Inflammatory macrophage treated with lipopolysaccharide for 1 hour (primary cell): ENCODE results near the gene BEST3.
"Not testable (repeated sequence)": the region's sequence is repeated elsewhere in the genome, so short reads cannot be mapped to it uniquely, and the experiment has no call there.

Experiments
- DNase-seq, 2 donors: peaks; one replicate each; pipeline ENCODE4 v3.0.0-alpha.2; 2020 to 2022

BEST3 gene

DNA sequence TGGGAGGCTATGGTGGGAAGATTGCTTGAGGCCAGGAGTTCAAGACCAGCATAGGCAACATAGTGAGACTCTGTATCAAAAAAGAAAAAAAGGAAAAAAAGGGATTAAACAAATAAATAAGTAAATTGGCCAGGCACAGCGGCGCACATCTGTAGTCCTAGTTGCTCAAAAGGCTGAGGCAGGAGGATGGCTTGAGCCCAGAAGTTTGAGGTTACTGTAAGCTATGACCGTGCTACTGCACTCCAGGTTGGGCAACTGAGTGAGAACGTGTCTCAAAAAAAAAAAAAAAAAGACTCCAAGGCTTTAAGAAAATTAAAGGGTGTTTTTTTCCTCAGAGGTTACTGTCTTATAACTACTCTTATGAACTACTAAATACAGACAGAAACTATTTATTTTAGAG lies 11.7 kb downstream of the BEST3 start:
- DNase-seq: no peak

DNA sequence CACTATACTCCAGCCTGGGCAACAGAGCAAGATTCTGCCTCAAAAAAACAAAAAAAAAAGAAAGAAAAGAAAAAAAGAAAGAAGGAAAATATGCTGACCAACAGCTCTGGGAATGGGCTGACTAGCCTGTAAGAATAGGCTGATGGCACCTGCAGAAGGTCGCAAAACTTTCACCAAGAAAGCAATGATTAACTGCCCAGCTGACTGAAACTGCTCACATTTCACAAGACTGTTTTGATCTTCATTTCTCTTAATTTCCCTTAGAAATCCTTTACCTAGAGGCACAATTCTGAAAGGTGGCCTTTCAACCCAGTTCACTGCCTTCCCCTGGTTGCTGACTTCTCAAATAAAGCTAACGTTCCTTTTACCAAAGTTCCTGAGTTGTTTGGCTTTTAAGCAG lies 12.4 kb downstream of the BEST3 start:
- DNase-seq: no peak

DNA sequence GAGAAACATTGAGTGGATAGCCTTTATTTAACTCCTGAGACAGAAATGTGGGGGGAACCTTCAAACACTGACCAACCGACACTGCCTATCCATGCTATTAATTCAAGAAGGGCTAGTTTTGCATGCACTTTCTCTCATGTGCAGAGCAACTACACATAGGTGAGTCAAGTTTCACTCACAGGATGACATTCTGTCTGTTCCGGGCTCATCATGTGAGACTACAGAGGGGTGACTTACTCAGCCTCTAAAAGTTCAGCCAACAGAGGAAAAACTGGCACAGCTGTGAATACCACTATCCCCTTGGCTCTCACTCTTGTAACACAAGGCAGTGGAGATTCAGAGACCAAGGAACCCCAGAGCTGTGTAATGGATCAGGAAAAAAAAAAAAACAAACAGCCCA lies 13.3 kb downstream of the BEST3 start:
- no peak for DNase-seq

DNA sequence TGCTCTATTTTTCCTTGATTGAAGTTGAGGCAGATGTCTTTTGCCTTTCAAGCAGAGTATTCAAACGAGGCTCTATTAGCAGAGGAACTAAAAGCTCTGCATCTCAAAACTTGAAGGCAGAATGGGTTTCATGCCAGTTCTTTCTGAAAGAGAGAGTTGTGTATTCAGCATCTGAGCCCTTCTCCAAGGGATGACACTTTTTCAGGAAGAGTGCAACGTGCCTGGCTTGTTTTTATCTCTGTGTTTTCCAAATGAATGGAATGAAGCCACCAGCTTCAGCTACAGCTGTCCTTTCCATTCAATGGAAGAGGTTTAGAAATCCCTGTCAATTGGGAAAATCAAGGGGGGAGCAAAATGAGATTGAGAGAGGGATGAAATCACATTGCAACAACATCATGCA lies 14.6 kb downstream of the BEST3 start:
- DNase-seq: no peak

DNA sequence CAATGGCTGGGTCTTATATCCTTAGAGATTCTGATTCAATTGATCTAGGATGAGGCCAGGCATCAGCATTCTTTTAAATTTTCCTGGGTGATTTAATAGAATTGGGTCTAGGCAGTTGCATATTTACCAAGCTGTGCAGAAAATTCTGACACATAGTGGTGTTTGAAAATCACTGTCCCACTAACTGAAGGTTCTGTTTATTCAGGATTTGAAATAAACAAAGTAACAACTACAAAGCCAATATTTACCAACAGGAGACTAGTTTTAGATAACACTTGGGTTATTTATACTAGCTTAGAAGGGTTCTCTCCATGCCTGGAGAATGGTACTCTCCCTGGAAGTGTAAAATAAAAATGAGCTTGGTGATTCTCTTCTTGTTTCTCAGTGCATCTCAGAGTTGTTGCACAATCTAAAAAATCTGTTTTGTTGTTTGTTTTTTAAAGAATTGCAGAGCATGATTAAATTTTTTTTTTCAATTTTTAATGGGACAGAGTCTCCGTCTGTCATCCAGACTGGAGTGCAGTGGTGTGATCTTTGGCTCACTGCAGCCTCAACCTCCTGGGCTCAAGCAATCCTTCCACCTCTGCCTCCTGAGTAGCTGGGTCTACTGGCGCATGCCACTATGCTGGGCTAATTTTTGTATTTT lies 16.9 kb downstream of the BEST3 start:
- DNase-seq: no peak

DNA sequence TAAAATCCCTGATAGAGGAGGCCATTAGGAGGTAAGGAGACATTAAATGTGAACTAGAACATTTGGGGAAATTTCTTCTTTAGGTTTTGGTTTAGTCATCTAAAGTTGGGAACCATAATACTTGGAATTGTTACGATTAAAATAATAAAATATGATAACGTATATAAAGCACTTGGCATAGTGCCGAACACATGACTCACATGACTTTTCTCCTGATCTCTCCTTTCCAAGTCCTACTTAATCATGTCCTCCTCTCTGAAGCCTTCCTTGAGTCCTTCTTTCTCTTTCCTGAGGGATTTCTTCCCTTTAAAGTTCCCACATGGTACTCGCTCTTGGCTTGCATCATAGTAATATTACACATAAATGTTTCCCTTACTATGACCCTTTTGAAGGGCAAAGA lies 20.0 kb downstream of the BEST3 start:
- DNase-seq: no peak

DNA sequence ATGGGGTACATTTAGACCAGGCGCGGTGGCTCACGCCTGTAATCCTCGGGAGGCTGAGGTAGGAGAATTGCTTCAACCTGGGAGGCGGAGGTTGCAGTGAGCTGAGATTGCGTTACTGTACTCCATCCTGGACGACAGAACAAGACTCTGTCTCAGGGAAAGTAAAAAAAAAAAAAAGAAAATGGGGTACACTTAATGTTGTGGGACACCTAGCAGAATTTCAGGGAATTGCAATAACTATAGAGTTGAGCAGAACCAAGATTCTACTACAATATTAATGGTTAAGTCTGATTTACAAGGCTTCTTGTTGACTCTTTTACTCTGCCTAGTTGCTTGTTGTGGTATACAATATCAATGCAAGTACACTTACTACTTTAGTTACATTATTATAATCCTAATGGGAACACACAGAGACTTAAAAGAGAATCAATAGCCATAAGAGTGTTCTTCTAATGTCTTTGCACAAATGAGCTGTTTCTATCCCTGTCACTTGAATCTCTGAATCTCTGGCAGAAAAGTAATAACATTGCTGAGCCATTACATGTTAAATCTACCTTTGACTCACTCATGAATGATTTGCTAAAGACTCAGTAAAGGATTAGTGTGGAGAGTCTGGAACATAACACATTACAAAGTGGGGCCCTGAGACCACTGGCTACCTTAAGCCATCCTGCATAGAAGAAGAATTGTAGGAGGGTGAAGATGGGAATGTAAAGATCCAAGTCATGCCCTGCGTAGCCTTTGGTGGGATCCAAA lies 22.7 kb downstream of the BEST3 start:
- no peak for DNase-seq

DNA sequence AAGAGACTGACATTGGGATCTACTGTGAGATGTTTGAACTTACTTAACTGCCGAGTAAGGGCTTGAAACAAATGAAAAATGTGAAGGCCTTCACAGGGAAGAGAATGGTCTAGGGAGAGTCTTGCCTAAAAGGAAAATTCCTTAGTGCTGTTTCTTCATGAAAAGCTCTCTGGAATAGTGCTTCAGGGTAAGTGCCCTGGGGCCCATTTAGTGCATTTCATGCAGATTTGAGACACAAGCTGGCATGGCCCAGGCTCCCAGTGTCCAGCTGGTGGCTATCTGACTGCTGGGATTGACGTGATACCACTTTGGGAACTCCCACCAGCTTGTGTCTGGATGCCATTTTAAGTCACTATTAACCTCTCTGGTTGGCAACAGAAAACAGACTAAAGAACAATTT lies 26.9 kb downstream of the BEST3 start:
- DNase-seq: no peak

DNA sequence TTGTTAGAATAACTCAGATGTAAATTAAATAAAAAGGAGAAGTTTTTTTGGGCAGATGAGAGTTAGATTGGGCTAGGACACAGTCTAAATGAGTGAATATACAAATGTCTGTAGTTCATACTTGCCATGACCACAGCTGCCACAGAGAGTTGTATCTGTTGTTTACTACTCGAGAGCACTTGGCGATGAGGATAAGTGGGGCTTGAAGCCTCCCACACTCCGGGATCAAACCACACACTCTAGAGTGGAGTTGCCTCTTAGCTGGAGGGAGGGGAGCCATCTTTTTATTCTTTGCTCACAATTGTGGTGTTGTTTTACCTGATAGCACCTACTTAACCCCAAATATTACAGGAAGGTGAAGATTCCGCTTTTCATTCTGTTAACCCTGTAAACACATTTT lies 27.5 kb downstream of the BEST3 start:
- no peak for DNase-seq

DNA sequence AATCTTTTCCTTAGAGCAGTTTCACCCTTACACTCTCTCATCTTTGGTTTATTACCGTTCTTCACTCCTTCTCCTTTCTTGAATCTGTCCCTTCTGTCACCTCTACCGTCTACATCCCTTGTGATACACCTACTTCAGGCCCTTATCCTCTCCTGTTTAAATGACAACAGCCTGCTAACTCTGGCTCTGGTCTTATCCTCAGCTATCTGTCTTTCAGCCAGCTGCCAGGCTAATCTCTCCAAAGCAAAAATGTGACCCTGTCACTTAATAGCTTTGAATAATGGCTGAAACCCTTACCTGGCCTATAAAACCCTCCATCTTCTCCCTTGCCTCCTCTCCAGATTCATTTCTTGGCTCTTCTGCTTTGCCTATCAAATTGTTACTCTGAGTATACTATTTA lies 32.3 kb downstream of the BEST3 start:
- DNase-seq: no peak

DNA sequence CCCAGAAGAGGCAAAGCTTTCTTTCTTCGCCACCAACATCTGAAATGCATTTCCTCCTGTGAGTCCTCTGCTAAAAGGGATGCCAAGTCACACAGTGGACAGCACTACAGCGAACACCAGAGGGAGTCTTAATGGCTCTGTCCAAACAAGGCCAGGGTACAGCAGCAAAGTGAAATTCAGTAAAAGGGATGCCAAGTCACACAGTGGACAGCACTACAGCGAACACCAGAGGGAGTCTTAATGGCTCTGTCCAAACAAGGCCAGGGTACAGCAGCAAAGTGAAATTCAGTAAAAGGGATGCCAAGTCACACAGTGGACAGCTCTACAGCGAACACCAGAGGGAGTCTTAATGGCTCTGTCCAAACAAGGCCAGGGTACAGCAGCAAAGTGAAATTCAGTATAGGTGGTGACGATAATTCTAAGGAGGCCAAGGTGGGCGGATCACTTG lies 34.1 kb downstream of the BEST3 start:
- not testable (repeated sequence) for DNase-seq

DNA sequence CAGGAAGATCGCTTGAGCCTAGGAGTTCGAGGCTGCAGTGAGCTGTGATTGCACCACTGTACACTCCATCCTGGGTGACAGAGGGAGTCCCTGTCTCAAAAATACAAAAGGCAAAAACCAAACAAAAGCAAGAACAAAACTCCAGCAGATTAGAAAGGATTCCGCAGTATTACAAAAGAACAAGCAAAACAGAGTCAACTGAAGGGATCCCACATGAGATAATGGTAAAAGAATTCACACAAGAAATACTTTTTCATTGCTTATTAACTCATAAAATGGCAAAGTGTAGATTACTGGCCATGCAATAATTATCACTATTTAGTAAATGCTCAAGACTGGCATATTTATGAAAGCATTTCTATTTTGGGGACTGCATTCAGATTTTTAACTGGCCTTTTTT lies 35.4 kb downstream of the BEST3 start:
- DNase-seq: no peak

DNA sequence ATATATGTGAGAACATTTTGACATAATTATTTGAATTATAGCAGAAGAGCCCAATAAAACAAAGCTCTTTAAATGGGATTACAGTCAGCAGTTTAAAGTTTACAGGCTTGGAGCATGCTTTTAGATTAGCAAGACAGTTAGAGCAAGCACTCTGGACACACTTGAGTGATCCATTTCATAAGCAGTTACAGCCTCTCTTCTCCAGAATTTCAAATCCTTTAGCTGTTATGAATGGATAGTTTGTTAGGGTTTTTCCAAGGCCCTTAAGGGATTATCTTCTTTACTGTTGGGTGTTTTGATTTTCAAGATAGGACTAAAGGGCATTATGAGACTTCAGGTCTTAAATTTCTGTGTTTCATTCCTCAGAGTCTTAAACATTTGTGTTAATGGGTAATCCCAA lies 36.3 kb downstream of the BEST3 start:
- DNase-seq: no peak

DNA sequence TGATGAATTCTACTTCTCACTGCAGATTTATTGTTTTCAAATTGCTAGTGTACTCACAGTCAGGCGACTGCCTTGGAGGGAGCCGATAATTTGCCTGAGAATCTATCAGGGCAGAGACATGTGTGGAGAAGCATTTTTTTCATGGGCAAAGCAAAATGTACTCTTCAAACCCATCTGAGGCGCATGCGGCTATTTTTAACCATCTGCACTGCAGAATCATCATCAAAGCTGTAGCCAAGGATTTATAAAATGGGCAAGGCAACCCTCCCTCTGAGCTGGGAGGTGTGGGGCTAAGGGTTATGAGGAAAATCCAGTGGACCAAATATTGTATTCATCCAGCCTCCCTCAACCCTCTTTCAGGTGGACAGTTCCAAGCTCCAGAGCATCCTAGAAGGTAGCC lies 37.7 kb downstream of the BEST3 start:
- DNase-seq: no peak

DNA sequence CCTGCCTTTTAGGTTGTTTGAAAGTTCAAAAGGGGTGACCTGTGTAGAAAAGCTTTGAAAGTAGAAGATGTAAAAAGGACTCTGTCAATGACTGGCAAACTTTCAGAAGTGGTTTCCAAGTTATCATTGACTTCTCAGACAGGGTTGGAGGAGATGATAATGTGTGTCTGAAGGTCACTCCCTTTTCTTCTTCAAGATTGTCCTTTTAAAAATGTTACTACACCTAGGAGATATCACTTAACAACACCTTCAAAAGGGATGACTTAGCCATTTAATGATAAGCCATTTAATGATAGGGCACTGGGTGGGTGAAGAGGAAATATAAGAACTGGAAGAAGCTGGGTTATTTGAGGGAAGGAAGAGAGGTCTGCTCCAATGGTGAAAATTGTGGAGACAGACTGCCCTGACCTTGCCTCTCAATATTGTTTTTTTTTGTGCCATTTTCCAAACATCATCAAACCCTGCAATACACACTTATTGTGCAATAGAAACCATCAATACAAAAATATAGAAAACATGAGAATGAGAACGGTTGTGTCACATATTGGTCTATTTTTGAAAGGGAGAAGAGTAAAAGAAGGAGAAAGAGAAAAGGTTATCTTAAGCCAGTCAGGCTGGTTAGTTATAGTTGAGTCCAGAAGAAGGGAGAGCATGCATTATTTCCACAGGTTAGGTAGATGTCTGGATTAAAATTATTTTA lies 38.8 kb downstream of the BEST3 start:
- DNase-seq: no peak

DNA sequence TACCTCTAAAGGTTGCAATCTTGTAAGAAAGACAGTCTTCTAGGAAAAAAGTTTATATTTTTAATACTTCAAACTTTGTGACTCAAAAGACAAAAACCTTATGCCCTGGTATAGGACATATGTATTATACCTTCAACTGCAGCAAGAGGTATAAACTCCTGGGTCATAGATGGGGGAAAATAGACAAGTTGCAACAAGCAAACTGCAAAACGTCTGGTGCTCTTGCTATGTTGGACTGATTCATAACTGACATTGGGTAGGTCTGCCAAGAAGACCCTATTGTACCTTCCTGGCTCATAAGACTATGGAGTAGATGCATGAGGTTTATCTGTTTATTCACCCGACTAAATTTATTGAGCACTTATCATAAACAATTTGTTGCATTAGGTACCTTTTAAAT lies 40.9 kb downstream of the BEST3 start:
- DNase-seq: no peak

DNA sequence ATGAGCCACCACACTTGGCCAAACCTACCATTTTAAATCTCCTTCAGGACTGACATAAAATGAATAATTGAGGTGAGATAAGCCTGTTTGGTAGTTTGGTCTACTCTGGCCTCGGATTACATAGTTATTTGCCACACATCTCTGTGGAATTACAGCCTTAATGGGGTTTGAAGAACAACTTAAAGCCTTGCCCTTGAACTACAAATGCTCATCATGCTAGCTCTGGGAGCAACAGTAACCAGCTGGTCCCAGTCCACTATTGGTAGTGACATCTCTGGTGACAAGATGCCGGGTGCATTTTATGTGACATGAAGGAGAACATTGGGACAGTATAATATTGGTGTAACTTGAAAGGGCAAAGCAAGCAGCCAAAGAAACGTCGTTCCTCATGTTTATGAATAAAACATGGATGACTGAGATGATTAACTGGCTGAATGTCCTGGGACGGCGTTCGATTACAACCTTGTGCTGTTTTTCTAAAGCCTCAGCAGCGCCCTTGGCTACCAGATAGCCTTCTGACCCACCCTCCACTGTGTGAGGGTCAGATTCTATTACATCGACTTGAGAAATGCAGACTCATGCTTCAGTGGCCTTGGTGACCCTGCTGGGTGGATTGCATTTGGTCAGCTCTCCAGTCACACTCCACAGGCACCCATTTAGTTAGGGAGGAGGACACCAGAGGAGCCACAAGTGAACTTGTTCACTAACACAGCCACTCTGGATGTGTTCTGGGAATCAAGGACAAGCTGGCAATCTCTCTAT lies 41.5 kb downstream of the BEST3 start:
- DNase-seq: no peak

DNA sequence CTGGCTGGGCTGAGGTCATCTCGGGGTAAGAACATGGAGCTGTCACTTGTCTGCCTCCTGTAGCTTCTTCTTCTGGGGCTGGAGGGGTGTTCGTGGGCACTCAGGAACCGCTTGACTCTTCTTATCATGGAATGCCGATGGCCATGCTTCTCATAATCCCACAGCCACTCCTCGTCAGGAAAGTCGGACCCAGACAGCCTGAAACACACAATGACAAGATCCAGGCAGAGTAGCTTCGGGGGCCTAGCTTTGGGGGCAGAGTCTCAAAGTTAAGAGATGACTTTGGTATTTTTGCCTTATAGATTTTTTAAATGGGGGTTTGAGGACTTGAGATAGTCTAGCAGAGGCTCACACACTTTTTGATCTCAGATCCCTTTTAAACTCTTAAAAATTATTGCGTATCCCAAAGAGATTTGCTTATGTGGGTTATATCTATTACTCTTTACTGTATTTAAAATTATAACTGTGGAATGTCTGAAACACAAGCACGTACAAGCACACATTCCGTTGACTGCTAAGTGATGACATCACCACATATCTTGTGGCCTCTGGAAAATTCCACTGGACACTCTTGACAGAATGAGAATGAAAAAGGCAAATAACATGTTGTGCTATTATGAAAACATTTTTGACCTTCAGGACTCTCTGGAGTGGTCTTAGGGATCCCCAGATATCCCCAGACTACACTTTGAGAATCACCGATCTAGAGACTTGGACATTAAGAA lies 43.3 kb downstream of the BEST3 start:
- DNase-seq: no peak

DNA sequence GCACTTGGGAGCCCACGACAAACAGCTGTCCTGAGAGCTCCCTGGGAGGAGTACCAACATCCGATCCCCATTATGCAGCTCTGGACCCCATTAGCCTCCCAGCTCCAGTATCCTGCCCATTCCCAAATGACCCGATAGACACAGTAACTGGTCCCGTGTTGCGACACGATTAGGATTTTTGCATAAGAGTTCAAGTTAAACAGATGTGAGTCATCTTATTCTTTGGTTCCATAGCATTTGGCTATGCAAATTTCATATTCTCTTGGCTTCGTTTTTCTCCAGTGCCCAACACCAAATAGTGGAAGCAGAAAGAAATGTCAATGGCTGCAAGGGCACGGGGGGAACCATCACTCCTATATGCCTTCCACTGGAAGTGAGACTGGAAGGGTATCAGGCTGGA lies 45.4 kb downstream of the BEST3 start:
- peak in 1 of 2 donors; percentile 6 for DNase-seq

DNA sequence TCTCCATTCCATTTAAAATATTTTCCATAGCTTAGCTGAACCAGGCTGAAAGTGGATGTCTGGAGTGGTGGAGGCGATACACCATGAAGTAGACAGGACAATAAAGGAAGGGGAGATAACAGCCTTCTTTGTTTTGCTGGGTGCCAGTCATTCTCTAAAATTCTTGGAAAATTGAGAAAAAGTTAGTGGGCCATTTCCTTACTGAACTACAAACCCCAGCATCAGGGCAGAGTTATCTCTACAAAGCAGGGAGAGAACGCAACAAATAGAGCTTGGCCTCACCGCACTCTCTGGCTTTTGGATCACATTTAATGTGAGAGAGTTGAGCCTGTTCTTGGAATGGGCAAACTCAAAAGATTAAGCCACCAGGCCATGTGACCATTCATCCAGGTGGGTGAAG lies 47.2 kb downstream of the BEST3 start:
- no peak for DNase-seq

DNA sequence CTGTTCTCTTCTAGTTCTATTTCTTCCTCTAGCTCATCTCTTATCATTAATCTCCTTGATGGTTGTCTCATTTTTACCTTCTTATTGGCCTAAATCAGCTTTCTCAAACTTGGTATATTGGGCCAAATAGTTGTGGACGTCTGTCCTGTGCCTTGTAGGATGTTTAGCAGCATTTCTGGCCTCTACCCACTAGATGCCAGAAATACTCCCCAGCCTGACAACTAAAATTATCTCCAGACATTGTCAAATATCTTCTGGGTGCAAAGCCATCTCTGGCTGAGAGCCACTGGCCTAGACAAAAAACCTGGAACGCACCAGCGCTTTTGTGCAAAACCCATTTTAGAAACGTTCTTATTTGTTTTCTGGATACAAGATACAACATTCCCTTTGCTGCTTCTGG lies 49.6 kb downstream of the BEST3 start:
- no peak for DNase-seq

DNA sequence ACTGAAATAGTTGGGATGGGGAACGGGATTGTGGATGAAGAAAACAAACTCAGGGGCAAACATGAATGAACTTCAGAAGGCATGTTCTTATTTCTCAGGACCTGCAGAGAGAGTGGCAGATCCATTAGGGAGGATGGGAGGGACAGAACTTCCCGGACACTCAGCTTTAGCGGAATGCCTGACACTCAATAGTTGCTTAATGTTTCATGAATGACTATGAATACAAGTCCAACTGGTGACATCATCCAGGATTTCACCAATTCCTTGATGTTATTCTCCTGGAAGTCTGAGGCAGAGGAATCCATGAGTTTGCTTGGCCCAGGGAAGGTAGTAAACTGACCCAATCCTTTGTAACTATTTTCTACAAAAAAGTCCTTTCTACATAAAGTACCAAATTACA lies 50.6 kb downstream of the BEST3 start:
- no peak for DNase-seq

DNA sequence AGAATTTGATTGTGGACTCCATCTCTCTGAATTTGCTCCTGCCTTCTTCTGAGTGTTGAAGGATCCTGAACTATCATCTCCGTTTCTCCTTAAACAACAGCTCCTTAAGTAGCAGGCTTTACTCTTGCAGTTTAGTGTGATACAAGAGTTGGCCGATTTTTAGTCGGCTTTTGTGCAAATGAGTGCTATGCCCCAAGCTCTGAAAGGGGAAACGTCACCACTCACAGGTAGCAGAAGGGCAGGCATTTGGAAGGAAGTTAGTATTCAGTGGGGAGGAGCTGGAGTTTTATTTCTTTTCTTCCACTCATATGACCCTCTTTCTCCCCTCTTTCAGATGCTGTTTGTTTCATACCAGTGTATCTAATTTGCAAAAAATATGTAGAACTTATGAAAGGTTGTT lies 51.9 kb downstream of the BEST3 start:
- no peak for DNase-seq
